HepG2 (cell line): ENCODE data around the gene FUT3. TPM values are rescaled to one million over a fixed set of nuclear protein-coding genes. Genes with fewer than 3 reads are reported as not detected.
A peak's percentile ranks its signal among the peaks of the same experiment; 100 is the strongest.

ENCODE experiments used
- ATF1 ChIP-seq: IDR thresholded peaks from 2 replicates; pipeline ENCODE4 v1.6.1; 2016; ENCODE audit warnings: mild to moderate bottlenecking, control low read depth
- HES4 ChIP-seq: sonication (generic); formaldehyde crosslinking; IDR thresholded peaks from 2 replicates; pipeline ENCODE4 v1.9.0; 2021; ENCODE audit warnings: mild to moderate bottlenecking, missing genetic modification reagents, borderline replicate concordance
- MZF1 ChIP-seq: sonication (generic); formaldehyde crosslinking; IDR thresholded peaks from 2 replicates; pipeline ENCODE4 v1.8.1; 2023; ENCODE audit warnings: mild to moderate bottlenecking, missing genetic modification reagents, borderline replicate concordance
- NFE2 ChIP-seq: sonication (generic); formaldehyde crosslinking; IDR thresholded peaks from 2 replicates; pipeline ENCODE4 v1.4.0; 2020; ENCODE audit warnings: missing genetic modification reagents
- RCOR2 ChIP-seq: IDR thresholded peaks from 2 replicates; pipeline ENCODE4 v1.6.1; 2016; ENCODE audit warnings: missing biosample characterization, missing genetic modification reagents
- SNAI1 ChIP-seq: sonication (generic); formaldehyde crosslinking; IDR thresholded peaks from 2 replicates; pipeline ENCODE4 v1.5.0; 2020; ENCODE audit warnings: mild to moderate bottlenecking, missing genetic modification reagents, borderline replicate concordance
- YY1 ChIP-seq: IDR thresholded peaks from 2 replicates; pipeline ENCODE4 v1.6.1; 2011; ENCODE audit warnings: low read length, low read depth, moderate library complexity, mild to moderate bottlenecking; ENCODE audit not compliant: insufficient read depth, insufficient replicate concordance
- ZBTB8A ChIP-seq: sonication (generic); formaldehyde crosslinking; IDR thresholded peaks from 2 replicates; pipeline ENCODE4 v1.4.0; 2020; ENCODE audit warnings: mild to moderate bottlenecking, low read depth, missing genetic modification reagents, borderline replicate concordance
- ZNF20 ChIP-seq: sonication (generic); formaldehyde crosslinking; IDR thresholded peaks from 2 replicates; pipeline ENCODE4 v1.4.0; 2020; ENCODE audit warnings: mild to moderate bottlenecking, moderate library complexity, missing genetic modification reagents
- ZNF790 ChIP-seq: sonication (generic); formaldehyde crosslinking; IDR thresholded peaks from 2 replicates; pipeline ENCODE4 v1.8.0; 2022; ENCODE audit warnings: missing genetic modification reagents, mild to moderate bottlenecking, borderline replicate concordance
- polyA plus RNA-seq, 8 experiments: library from polyadenylated mRNA; depleted of rRNA in 3 of 8; stranded (reverse) in 7 of 8; unstranded in 1 of 8; fragments of >200 nt; fragmentation: Illumina TruSeq in 4 of 8; extraction: Trizol in 4 of 8; gene quantifications; 2 replicates each; pipeline versions ENCODE4 v1.2.1 to v1.2.3, GENCODE V29; 2011 to 2016; ENCODE audit warnings: low read depth in 4 of 8, missing spikeins in 1 of 8, mixed read lengths in 1 of 8; ENCODE audit not compliant: insufficient read depth in 1 of 8
- total RNA-seq, 5 experiments: library from RNA; depleted of rRNA; stranded (reverse); fragments of >200 nt; fragmentation: Illumina TruSeq; extraction: Trizol; gene quantifications; 2 replicates each; pipeline ENCODE4 v1.2.3, GENCODE V29; 2016; ENCODE audit warnings: low read depth in 1 of 5
- TF ChIP-seq, protein P1 (sequence below): sonication (generic); formaldehyde crosslinking; IDR thresholded peaks from 2 replicates; pipeline ENCODE4 v1.4.0; 2020; ENCODE audit warnings: mild to moderate bottlenecking, missing genetic modification reagents
- TF ChIP-seq, protein P2 (sequence below): IDR thresholded peaks from 2 replicates; pipeline ENCODE4 v1.6.1; 2012; ENCODE audit warnings: inconsistent platforms
- TF ChIP-seq, protein P3 (sequence below): sonication (generic); formaldehyde crosslinking; IDR thresholded peaks from 2 replicates; pipeline ENCODE4 v1.4.0; 2020; ENCODE audit warnings: missing genetic modification reagents
- TF ChIP-seq, protein P4 (sequence below): sonication (generic); formaldehyde crosslinking; IDR thresholded peaks from 2 replicates; pipeline ENCODE4 v1.5.1; 2020; ENCODE audit warnings: mild to moderate bottlenecking, missing genetic modification reagents, borderline replicate concordance
- TF ChIP-seq, protein P5 (sequence below): sonication (generic); formaldehyde crosslinking; IDR thresholded peaks from 2 replicates; pipeline ENCODE4 v1.4.0; 2020; ENCODE audit warnings: mild to moderate bottlenecking, missing genetic modification reagents

Gene FUT3
- total and polyA plus RNA-seq, 2 of the 13 experiments (the other 11 are each of a cell fraction or from before 2014, with no cell fraction given), result 0.53 to 1.1 TPM

GRCh38 chr19:5870986-5871394, 19.7 kb upstream of the FUT3 start (continued):
- TF ChIP-seq, protein P1, sequence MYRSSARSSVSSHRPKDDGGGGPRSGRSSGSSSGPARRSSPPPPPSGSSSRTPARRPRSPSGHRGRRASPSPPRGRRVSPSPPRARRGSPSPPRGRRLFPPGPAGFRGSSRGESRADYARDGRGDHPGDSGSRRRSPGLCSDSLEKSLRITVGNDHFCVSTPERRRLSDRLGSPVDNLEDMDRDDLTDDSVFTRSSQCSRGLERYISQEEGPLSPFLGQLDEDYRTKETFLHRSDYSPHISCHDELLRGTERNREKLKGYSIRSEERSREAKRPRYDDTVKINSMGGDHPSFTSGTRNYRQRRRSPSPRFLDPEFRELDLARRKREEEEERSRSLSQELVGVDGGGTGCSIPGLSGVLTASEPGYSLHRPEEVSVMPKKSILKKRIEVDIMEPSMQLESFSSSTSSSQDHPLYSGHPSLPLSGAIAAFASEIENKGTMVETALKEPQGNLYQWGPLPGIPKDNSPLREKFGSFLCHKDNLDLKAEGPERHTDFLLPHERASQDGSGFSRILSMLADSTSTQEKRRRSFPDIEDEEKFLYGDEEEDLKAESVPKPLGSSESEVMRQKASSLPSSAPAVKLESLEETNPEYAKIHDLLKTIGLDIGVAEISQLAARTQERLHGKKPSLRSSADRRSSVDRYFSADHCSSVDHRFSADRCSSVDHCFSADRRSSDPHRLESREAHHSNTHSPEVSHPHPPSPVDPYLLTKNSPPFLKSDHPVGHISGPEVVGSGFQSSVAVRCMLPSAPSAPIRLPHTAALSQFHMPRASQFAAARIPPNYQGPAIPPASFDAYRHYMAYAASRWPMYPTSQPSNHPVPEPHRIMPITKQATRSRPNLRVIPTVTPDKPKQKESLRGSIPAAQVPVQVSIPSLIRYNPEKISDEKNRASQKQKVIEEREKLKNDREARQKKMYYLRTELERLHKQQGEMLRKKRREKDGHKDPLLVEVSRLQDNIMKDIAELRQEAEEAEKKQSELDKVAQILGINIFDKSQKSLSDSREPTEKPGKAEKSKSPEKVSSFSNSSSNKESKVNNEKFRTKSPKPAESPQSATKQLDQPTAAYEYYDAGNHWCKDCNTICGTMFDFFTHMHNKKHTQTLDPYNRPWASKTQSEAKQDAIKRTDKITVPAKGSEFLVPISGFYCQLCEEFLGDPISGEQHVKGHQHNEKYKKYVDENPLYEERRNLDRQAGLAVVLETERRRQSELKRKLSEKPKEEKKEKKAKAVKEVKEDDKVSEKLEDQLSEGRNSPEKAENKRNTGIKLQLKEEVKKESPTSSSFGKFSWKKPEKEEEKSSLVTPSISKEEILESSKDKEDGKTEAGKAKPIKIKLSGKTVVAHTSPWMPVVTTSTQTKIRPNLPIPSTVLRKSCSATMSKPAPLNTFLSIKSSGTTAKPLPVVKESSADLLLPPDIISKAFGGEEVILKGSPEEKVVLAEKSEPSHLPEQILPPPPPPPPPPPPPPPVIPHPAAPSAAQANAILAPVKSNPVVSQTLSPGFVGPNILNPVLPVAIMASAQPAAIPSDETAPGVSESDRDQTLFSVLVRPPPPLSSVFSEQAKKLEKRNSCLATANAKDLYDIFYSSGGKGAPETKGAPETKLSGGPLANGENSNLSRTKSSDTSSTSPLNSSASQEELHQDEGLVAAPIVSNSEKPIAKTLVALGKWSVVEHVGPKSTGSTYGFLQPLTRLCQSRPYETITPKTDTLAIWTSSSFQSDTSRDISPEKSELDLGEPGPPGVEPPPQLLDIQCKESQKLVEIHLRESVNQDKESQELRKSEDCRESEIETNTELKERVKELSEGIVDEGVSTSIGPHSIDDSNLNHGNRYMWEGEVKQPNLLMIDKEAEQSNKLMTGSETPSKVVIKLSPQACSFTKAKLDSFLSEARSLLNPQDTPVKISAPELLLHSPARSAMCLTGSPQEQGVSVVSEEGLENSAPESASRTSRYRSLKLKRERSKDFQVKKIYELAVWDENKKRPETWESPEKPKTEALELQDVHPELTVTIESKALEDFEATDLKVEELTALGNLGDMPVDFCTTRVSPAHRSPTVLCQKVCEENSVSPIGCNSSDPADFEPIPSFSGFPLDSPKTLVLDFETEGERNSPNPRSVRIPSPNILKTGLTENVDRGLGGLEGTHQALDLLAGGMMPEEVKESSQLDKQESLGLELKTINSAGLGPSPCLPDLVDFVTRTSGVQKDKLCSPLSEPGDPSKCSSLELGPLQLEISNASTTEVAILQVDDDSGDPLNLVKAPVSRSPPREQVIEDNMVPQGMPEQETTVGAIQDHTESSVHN, result no peak; the same call in 1 of the 2 replicates
- no peak; the same call in 1 of the 2 replicates for TF ChIP-seq MZF1 (CRISPR knock-in tag)
- no peak for TF ChIP-seq NFE2 (CRISPR knock-in tag)
- TF ChIP-seq ZBTB8A, result no peak
- TF ChIP-seq ATF1, result peak; percentile 66
- TF ChIP-seq, protein P2, sequence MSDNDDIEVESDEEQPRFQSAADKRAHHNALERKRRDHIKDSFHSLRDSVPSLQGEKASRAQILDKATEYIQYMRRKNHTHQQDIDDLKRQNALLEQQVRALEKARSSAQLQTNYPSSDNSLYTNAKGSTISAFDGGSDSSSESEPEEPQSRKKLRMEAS, result peak; percentile 72
- no peak for TF ChIP-seq ZNF20 (CRISPR knock-in tag)
- TF ChIP-seq SNAI1 (CRISPR knock-in tag), result no peak
- no peak for TF ChIP-seq HES4 (CRISPR knock-in tag)
- TF ChIP-seq, protein P3, sequence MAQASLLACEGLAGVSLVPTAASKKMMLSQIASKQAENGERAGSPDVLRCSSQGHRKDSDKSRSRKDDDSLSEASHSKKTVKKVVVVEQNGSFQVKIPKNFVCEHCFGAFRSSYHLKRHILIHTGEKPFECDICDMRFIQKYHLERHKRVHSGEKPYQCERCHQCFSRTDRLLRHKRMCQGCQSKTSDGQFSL (CRISPR knock-in tag), result no peak
- TF ChIP-seq, protein P4, sequence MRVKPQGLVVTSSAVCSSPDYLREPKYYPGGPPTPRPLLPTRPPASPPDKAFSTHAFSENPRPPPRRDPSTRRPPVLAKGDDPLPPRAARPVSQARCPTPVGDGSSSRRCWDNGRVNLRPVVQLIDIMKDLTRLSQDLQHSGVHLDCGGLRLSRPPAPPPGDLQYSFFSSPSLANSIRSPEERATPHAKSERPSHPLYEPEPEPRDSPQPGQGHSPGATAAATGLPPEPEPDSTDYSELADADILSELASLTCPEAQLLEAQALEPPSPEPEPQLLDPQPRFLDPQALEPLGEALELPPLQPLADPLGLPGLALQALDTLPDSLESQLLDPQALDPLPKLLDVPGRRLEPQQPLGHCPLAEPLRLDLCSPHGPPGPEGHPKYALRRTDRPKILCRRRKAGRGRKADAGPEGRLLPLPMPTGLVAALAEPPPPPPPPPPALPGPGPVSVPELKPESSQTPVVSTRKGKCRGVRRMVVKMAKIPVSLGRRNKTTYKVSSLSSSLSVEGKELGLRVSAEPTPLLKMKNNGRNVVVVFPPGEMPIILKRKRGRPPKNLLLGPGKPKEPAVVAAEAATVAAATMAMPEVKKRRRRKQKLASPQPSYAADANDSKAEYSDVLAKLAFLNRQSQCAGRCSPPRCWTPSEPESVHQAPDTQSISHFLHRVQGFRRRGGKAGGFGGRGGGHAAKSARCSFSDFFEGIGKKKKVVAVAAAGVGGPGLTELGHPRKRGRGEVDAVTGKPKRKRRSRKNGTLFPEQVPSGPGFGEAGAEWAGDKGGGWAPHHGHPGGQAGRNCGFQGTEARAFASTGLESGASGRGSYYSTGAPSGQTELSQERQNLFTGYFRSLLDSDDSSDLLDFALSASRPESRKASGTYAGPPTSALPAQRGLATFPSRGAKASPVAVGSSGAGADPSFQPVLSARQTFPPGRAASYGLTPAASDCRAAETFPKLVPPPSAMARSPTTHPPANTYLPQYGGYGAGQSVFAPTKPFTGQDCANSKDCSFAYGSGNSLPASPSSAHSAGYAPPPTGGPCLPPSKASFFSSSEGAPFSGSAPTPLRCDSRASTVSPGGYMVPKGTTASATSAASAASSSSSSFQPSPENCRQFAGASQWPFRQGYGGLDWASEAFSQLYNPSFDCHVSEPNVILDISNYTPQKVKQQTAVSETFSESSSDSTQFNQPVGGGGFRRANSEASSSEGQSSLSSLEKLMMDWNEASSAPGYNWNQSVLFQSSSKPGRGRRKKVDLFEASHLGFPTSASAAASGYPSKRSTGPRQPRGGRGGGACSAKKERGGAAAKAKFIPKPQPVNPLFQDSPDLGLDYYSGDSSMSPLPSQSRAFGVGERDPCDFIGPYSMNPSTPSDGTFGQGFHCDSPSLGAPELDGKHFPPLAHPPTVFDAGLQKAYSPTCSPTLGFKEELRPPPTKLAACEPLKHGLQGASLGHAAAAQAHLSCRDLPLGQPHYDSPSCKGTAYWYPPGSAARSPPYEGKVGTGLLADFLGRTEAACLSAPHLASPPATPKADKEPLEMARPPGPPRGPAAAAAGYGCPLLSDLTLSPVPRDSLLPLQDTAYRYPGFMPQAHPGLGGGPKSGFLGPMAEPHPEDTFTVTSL (CRISPR knock-in tag), result peak; percentile 88
- no peak for TF ChIP-seq ZNF790 (CRISPR knock-in tag)
- peak; percentile 99 for TF ChIP-seq RCOR2 (CRISPR knock-in tag)
- TF ChIP-seq, protein P5, sequence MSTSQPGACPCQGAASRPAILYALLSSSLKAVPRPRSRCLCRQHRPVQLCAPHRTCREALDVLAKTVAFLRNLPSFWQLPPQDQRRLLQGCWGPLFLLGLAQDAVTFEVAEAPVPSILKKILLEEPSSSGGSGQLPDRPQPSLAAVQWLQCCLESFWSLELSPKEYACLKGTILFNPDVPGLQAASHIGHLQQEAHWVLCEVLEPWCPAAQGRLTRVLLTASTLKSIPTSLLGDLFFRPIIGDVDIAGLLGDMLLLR (CRISPR knock-in tag), result no peak
- no peak for TF ChIP-seq YY1
